Keratinocyte (primary cell): Measurements from ENCODE around the gene C9orf50. TPM values are rescaled to one million over a fixed set of nuclear protein-coding genes. Genes with fewer than 3 reads are reported as not detected.

ENCODE experiments used
- DNase-seq: peaks from one replicate; pipeline ENCODE4 v3.0.0-alpha.2; 2011; ENCODE audit warnings: low read depth, missing footprints, low spot score
- FAIRE-seq: peaks from 2 replicates; lab custom pipeline; 2011; peaks lifted over from hg19 to GRCh38; lab: Jason Lieb, UNC
- H2AFZ ChIP-seq: 2 replicates; pipeline ENCODE4 v1.6.0; 2012; ENCODE audit warnings: low read length, control low read depth, inconsistent platforms; ENCODE audit not compliant: control insufficient read depth
- H3K27ac ChIP-seq: 2 replicates; pipeline ENCODE4 v1.5.1; 2011; ENCODE audit warnings: low read length; ENCODE audit not compliant: control insufficient read depth, insufficient read depth
- H3K27me3 ChIP-seq: 3 replicates; pipeline ENCODE4 v1.6.0; 2011; ENCODE audit warnings: low read length; ENCODE audit not compliant: control insufficient read depth, insufficient read depth; ENCODE audit errors: extremely low read depth
- H3K36me3 ChIP-seq, 2 experiments: 2 replicates in 1 of 2; 3 replicates in 1 of 2; pipeline ENCODE4 v1.5.1; 2011; ENCODE audit warnings: low read length in 2 of 2, mild to moderate bottlenecking in 1 of 2; ENCODE audit not compliant: control insufficient read depth in 2 of 2, insufficient read depth in 2 of 2; ENCODE audit errors: extremely low read depth in 1 of 2
- H3K4me1 ChIP-seq: 3 replicates; pipeline ENCODE4 v1.5.1; 2011; ENCODE audit warnings: low read length; ENCODE audit not compliant: control insufficient read depth, insufficient read depth; ENCODE audit errors: extremely low read depth
- H3K4me2 ChIP-seq: 3 replicates; pipeline ENCODE4 v1.6.0; 2011; ENCODE audit warnings: low read depth, low read length; ENCODE audit not compliant: control insufficient read depth, insufficient read depth; ENCODE audit errors: extremely low read depth
- H3K4me3 ChIP-seq, 3 experiments: fragments of 200-600 bp in 1 of 3; sonication (generic) in 1 of 3; 2 replicates in 2 of 3; 3 replicates in 1 of 3; pipeline ENCODE4 v1.5.1; 2011 to 2016; ENCODE audit warnings: low read length in 3 of 3, mild to moderate bottlenecking in 3 of 3, control low read depth in 2 of 3, inconsistent platforms in 1 of 3, low read depth in 1 of 3, mixed read lengths in 1 of 3, mixed run types in 1 of 3, moderate library complexity in 1 of 3; ENCODE audit not compliant: control insufficient read depth in 2 of 3, insufficient read depth in 2 of 3; ENCODE audit errors: extremely low read depth in 1 of 3
- H3K79me2 ChIP-seq: 2 replicates; pipeline ENCODE4 v1.6.0; 2012; ENCODE audit warnings: low read length; ENCODE audit not compliant: control insufficient read depth, insufficient read depth
- H3K9ac ChIP-seq: 3 replicates; pipeline ENCODE4 v1.6.0; 2011; ENCODE audit warnings: low read length; ENCODE audit not compliant: control insufficient read depth, insufficient read depth; ENCODE audit errors: extremely low read depth
- H3K9me1 ChIP-seq: 3 replicates; pipeline ENCODE4 v1.6.0; 2011; ENCODE audit warnings: low read length; ENCODE audit not compliant: control insufficient read depth, insufficient read depth; ENCODE audit errors: extremely low read depth
- H3K9me3 ChIP-seq: 2 replicates; pipeline ENCODE4 v1.5.1; 2012; ENCODE audit warnings: low read depth, low read length; ENCODE audit not compliant: control insufficient read depth
- H4K20me1 ChIP-seq: 3 replicates; pipeline ENCODE4 v1.6.0; 2011; ENCODE audit warnings: low read length; ENCODE audit not compliant: control insufficient read depth, insufficient read depth; ENCODE audit errors: extremely low read depth
- EZH2 ChIP-seq: IDR thresholded peaks from one replicate; pipeline ENCODE4 v1.6.1; 2012; ENCODE audit warnings: inconsistent platforms, mild to moderate bottlenecking, low read length, moderate library complexity
- dilution Hi-C: fragments of 300-500 bp; cut with MboI; formaldehyde crosslinking; loops from one replicate; pipeline ENCODE4 v1.7.0; 2020; ENCODE audit warnings: low sequenced_read_pairs; ENCODE audit not compliant: extremely low pct_ligation_motif_present
- polyA plus RNA-seq, 5 experiments: library from polyadenylated mRNA; depleted of rRNA in 3 of 5; stranded (reverse) in 3 of 5; stranded (forward) in 1 of 5; unstranded in 1 of 5; fragments of >200 nt; gene quantifications; 1 replicate in 1 of 5; 2 replicates in 3 of 5; 3 replicates in 1 of 5; pipeline versions ENCODE4 v1.2.1 to v1.2.3, GENCODE V29; 2011 to 2012; ENCODE audit warnings: missing spikeins in 2 of 5, low read depth in 1 of 5, low replicate concordance in 1 of 5
- TF ChIP-seq, protein P1 (sequence below), 3 experiments: IDR thresholded peaks in 1 of 3; conservative IDR thresholded peaks in 1 of 3; optimal IDR thresholded peaks in 1 of 3; 2 replicates in 2 of 3; 3 replicates in 1 of 3; pipeline versions ENCODE3 to v1.5.1; 2011; ENCODE audit warnings: low read length in 3 of 3, mild to moderate bottlenecking in 3 of 3, moderate library complexity in 2 of 3, control low read depth in 1 of 3, inconsistent platforms in 1 of 3; ENCODE audit not compliant: insufficient read depth in 2 of 3; ENCODE audit errors: extremely low read depth in 1 of 3

The C9orf50 gene
- polyA plus RNA-seq, 1 donor (not counting 4 experiments of a cell fraction or from before 2014, with no cell fraction given) = not detected

DNA sequence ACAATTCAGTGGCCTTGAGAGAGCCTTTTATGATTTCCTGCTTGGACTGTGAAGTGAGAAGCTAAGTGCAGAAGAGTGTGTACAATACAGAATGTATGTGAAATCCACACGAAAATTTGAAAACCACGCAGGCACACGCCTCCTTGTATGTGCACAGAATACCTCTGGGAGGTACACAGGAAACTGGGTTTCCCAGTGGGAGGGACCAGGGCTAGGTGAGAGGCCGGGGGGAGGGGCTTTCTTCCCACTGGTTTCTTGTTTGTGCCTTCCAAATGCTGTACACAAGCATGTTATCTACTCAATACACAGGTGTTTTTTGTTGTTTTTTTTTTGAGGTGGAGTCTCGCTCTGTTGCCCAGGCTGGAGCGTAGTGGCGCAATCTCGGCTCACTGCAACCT lies 16.1 kb downstream of the C9orf50 start:
- Histone ChIP-seq H3K4me1 (peaks cover 8% of the 10 kb centered on the region), H3K9me1 (no peaks in the 10 kb centered on the region), H4K20me1 (no peaks in the 10 kb centered on the region), H3K27me3 (no peaks in the 10 kb centered on the region), H3K9ac (no peak overlapping the region), H3K36me3 (no peaks in the 10 kb centered on the region), H3K4me3 (no peak overlapping the region), H3K79me2 (no peaks in the 10 kb centered on the region), H3K9me3 (no peaks in the 10 kb centered on the region), H3K27ac (no peak overlapping the region), H3K4me2 (no peak overlapping the region), H2AFZ (no peak overlapping the region)
- no peak for FAIRE-seq
- dilution Hi-C loops = loop anchor here (25.0 kb wide), 1 partner anchor 442 kb away; no protein-coding TSS in a partner anchor
- DNase-seq = no peak
- TF ChIP-seq, protein P1, sequence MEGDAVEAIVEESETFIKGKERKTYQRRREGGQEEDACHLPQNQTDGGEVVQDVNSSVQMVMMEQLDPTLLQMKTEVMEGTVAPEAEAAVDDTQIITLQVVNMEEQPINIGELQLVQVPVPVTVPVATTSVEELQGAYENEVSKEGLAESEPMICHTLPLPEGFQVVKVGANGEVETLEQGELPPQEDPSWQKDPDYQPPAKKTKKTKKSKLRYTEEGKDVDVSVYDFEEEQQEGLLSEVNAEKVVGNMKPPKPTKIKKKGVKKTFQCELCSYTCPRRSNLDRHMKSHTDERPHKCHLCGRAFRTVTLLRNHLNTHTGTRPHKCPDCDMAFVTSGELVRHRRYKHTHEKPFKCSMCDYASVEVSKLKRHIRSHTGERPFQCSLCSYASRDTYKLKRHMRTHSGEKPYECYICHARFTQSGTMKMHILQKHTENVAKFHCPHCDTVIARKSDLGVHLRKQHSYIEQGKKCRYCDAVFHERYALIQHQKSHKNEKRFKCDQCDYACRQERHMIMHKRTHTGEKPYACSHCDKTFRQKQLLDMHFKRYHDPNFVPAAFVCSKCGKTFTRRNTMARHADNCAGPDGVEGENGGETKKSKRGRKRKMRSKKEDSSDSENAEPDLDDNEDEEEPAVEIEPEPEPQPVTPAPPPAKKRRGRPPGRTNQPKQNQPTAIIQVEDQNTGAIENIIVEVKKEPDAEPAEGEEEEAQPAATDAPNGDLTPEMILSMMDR (optimal IDR thresholded peaks at IDR 0.05 in 1 of 3, IDR thresholded peaks at IDR 0.05 in 1 of 3, conservative IDR thresholded peaks at IDR 0.05 in 1 of 3; ENCODE audit: extremely low read depth in 1 of 3, insufficient read depth in 2 of 3, low read length in 3 of 3) = no peak
- no peak for TF ChIP-seq EZH2

DNA sequence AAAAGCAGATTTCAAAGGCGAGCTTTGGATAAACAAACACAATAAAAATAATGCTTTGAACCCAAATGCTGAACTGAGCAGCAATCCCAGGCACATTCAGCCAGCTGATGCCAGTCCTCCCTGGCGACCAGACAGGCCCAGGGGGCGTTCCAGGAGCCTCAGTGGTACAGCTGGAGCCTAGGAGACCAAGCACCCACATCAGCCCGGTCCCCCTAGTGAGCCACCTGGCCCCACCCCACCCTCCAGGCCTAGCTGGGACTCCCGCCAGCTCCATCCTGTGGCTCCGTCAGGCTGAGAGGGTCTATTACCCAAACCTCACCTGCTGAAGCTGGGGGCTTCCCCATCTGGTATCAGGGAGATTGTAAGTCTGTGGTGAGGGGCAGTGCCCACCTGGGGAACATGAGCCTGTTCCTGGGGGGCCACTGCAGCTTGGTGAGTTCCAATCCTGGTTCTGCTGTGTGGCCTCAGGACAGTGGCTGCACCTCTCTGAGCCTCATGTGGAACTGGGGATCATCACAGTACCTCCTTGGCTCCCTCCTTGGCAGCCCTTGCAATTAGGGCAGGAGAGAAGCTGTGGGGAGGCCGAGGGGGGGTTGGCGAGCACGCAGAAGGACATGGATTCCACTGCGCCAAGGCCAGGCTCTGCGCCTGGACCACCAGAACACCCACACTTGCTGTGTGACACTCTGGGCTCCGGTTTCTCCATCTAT lies 16.7 kb downstream of the C9orf50 start:
- no peak overlapping the region for H3K4me2 ChIP-seq

More for the DNA sequence above, 16.7 kb downstream of the C9orf50 start:
- DNase-seq (no peak), FAIRE-seq (no peak)
- H3K4me1 ChIP-seq = peaks cover 8% of the 10 kb centered on the region
- TF ChIP-seq, protein P1 (optimal IDR thresholded peaks at IDR 0.05 in 1 of 3, IDR thresholded peaks at IDR 0.05 in 1 of 3, conservative IDR thresholded peaks at IDR 0.05 in 1 of 3; ENCODE audit: extremely low read depth in 1 of 3, insufficient read depth in 2 of 3, low read length in 3 of 3) = no peak
- no peak for TF ChIP-seq EZH2
- dilution Hi-C loops = loop anchor here (25.0 kb wide), 1 partner anchor 442 kb away; no protein-coding TSS in a partner anchor
- no peak overlapping the region for H3K9ac ChIP-seq
- no peaks in the 10 kb centered on the region for H3K79me2 ChIP-seq
- no peaks in the 10 kb centered on the region for H3K9me1 ChIP-seq
- H2AFZ ChIP-seq = no peak overlapping the region
- no peak overlapping the region for H3K4me3 ChIP-seq
- H3K9me3 ChIP-seq = no peaks in the 10 kb centered on the region
- H3K36me3 ChIP-seq = no peaks in the 10 kb centered on the region
- no peaks in the 10 kb centered on the region for H4K20me1 ChIP-seq
- H3K27me3 ChIP-seq = no peaks in the 10 kb centered on the region
- no peak overlapping the region for H3K27ac ChIP-seq
